HL-60 (cell line): ENCODE data around the gene FBXW9.

Experiments
- DNase-seq, 2 experiments: peaks; one replicate each; pipeline ENCODE4 v3.0.0-alpha.2; 2010 to 2020; ENCODE audit warnings: low read depth in 1 of 2, low spot score in 1 of 2
- H3K27ac ChIP-seq: fragments of 250-450 bp; sonication (Bioruptor Pico); replicated peaks from 2 replicates; pipeline ENCODE4 v1.5.1; 2020; ENCODE audit warnings: mild to moderate bottlenecking, moderate library complexity
- H3K27me3 ChIP-seq: fragments of 250-450 bp; sonication (Bioruptor Pico); 2 replicates; pipeline ENCODE4 v1.5.1; 2021; ENCODE audit warnings: mild to moderate bottlenecking, moderate library complexity; ENCODE audit not compliant: insufficient read depth, poor library complexity, severe bottlenecking
- H3K4me3 ChIP-seq: replicated peaks from 2 replicates; pipeline ENCODE4 v1.5.1; 2011; ENCODE audit warnings: mild to moderate bottlenecking, control low read depth, low read length; ENCODE audit not compliant: insufficient read depth
- GABPA ChIP-seq: IDR thresholded peaks from 2 replicates; pipeline ENCODE4 v1.6.1; 2012; ENCODE audit warnings: low read depth
- POLR2AphosphoS5 ChIP-seq: IDR thresholded peaks from 2 replicates; pipeline ENCODE4 v1.6.1; 2012; ENCODE audit warnings: low read depth
- SPI1 ChIP-seq: IDR thresholded peaks from 2 replicates; pipeline ENCODE4 v1.6.1; 2012; ENCODE audit warnings: low read depth, mild to moderate bottlenecking, borderline replicate concordance
- TF ChIP-seq, protein P1 (sequence below): IDR thresholded peaks from 2 replicates; pipeline ENCODE4 v1.6.1; 2012; ENCODE audit warnings: low read depth; ENCODE audit not compliant: insufficient replicate concordance
- TF ChIP-seq, protein P2 (sequence below): IDR thresholded peaks from one replicate; pipeline ENCODE4 v1.5.1; 2011; ENCODE audit warnings: low read length, control low read depth, inconsistent platforms; ENCODE audit not compliant: insufficient read depth

Gene FBXW9

DNA sequence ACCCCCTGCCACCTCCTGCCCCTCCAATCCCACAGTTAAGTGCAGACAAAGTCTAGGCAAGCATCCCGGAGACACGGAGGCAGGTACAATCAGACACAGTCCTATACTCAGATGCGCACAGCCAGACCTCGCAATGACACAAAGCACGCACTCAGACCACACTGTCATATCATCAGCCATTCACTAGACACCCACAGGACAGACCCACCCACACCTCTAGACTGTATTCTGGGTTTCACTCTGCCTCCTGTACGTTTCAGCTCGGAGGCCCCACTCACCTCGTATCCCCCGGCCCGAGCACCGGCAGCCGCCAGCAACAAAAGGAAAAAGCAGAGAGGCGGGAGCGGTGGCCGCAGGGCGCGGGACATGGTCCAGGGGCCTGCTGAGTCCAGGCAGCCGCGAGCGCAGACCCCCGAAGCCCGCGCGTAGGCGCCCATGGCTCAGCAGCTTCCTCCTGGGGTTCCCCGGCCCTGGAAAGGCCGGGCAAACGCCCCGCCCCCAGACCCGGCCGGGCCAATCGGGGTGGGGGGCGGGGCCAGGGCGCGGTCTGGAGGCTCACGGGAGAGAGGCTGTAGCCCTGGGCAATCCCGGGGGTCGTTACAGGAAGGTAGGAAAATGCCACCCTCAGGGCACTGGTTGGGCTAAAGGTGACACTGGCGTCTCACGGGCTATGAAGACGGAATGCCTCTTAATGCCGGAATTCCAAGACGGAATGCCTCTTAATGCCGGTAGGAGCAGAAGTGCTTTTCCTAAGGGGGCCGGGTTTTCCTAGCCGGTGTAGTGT is 30.0 kb downstream of the FBXW9 start, which contains the start of the genes MAN2B1 and WDR83:
TSS of gene MAN2B1 (minus strand) at position 478 of the 784 bp plus-strand sequence. CDS start at position 437, 41 bp downstream.
TSS of gene WDR83 (plus strand) at position 543 of the 784 bp plus-strand sequence. CDS start 2,984 bp downstream, outside the sequence.
- peak; percentile 67 to 72 for DNase-seq
- H3K4me3 ChIP-seq, result peak within 1 kb of the TSS; percentile 94
- H3K27ac ChIP-seq, result peak within 1 kb of the TSS; percentile 85
- TF ChIP-seq SPI1, result no peak
- 0 out of 2 replicates have a peak, but pooled peaks have one; percentile 8 for TF ChIP-seq POLR2AphosphoS5
- H3K27me3 ChIP-seq, result no peaks in the 10 kb centered on the region

DNA sequence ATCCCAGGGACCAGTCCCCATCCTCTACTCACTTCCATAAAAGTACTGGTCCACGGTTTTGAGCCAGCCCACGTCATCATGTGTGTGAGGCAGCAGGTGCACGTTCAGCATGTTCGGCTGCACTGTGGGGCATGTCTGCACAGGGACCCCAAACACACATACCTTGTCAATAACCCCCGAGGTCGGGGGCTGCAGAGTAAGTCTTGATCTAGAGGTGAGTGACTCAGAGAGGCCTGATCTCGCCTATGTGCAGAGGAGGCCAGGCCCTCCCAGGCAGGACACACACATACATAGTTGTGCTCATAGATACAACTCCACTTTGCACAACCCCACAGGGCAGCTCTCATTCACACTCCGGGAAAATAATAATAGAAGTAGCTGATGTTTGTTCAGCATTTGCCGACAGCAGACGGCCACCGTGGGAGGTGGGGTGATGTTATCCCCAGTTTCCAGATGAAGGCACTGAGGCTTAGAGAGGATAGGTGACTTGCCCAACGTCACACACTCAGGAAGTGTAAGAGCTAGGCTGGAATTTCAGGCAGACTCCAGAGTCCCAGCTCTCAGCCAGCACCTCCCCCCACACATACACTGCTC is 30.7 kb downstream of the FBXW9 start:
- Histone ChIP-seq H3K27ac (peak overlapping the region; percentile 85), H3K27me3 (no peaks in the 10 kb centered on the region), H3K4me3 (peak overlapping the region; percentile 94)
- TF ChIP-seq GABPA, result no peak
- 0 out of 2 replicates have a peak, but pooled peaks have one; percentile 24 for TF ChIP-seq POLR2AphosphoS5
- TF ChIP-seq SPI1, result no peak
- TF ChIP-seq, protein P1, sequence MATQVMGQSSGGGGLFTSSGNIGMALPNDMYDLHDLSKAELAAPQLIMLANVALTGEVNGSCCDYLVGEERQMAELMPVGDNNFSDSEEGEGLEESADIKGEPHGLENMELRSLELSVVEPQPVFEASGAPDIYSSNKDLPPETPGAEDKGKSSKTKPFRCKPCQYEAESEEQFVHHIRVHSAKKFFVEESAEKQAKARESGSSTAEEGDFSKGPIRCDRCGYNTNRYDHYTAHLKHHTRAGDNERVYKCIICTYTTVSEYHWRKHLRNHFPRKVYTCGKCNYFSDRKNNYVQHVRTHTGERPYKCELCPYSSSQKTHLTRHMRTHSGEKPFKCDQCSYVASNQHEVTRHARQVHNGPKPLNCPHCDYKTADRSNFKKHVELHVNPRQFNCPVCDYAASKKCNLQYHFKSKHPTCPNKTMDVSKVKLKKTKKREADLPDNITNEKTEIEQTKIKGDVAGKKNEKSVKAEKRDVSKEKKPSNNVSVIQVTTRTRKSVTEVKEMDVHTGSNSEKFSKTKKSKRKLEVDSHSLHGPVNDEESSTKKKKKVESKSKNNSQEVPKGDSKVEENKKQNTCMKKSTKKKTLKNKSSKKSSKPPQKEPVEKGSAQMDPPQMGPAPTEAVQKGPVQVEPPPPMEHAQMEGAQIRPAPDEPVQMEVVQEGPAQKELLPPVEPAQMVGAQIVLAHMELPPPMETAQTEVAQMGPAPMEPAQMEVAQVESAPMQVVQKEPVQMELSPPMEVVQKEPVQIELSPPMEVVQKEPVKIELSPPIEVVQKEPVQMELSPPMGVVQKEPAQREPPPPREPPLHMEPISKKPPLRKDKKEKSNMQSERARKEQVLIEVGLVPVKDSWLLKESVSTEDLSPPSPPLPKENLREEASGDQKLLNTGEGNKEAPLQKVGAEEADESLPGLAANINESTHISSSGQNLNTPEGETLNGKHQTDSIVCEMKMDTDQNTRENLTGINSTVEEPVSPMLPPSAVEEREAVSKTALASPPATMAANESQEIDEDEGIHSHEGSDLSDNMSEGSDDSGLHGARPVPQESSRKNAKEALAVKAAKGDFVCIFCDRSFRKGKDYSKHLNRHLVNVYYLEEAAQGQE, result no peak
- peak in 1 of 2 experiments; percentile 12 for DNase-seq

DNA sequence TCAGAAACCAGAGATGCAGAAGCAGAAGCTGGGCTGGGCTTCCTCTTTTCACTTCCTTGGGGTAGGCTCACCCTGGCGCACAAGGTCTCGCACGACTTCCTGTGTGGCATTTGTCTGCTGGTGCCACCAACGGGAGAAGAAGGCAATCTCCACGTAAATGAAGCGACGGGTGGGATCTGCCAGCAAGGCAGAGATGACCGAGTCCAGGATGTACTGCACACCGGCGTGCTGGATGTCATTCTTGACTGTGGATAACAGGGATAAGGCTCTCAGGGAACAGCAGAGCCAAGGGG is 31.2 kb downstream of the FBXW9 start:
- H3K27me3 ChIP-seq, result no peaks in the 10 kb centered on the region
- peak; percentile 100 for TF ChIP-seq SPI1
- TF ChIP-seq, protein P1, result no peak
- TF ChIP-seq, protein P2, sequence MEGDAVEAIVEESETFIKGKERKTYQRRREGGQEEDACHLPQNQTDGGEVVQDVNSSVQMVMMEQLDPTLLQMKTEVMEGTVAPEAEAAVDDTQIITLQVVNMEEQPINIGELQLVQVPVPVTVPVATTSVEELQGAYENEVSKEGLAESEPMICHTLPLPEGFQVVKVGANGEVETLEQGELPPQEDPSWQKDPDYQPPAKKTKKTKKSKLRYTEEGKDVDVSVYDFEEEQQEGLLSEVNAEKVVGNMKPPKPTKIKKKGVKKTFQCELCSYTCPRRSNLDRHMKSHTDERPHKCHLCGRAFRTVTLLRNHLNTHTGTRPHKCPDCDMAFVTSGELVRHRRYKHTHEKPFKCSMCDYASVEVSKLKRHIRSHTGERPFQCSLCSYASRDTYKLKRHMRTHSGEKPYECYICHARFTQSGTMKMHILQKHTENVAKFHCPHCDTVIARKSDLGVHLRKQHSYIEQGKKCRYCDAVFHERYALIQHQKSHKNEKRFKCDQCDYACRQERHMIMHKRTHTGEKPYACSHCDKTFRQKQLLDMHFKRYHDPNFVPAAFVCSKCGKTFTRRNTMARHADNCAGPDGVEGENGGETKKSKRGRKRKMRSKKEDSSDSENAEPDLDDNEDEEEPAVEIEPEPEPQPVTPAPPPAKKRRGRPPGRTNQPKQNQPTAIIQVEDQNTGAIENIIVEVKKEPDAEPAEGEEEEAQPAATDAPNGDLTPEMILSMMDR, result no peak
- TF ChIP-seq POLR2AphosphoS5, result peak; percentile 87
- TF ChIP-seq GABPA, result peak; percentile 87
- peak; percentile 83 to 98 for DNase-seq
- H3K27ac ChIP-seq, result peak overlapping the region; percentile 85
- peak overlapping the region; percentile 94 for H3K4me3 ChIP-seq

DNA sequence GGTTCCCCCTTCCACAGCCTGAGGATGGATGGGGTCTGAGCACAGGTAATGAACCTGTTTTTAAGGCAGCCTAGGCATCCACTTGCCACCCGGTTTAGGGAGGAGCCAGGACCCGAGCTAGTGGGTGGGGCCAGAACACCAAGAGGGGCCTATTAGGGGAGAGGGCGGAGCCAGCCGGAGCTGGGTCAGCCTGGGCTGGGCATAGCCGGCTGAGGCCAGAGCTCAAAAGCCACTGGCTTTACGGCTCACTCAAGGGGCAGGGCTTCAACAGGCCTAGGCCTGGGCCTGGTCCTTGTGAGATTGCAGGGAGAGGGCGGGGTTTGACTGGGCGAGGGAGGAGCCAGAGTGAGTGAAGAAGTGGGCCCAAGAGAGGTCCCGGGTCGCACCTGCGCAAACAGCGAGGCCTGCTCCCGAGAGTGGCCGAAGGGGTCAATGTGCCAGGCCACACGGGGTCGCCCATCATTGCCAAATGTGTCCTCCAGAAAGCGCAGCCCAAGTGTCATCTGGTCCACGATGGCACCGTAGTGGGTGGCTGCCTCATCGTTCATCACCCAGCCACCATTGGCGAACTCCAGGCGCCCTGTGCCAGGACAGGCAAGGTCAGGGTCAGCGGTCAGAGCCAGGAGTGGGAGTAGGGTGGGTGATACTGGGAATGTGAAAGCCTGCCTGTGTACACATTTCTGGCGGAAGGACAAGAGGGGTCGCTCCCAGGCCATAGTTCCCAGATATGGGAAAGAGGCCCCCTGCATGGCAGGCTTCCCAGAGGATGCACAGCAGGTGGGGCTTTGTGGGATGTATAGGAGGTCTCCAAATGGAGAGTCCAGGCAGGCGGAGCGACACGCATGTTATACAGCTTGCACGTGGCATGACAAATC is 31.8 kb downstream of the FBXW9 start:
- no peak for DNase-seq
- no peaks in the 10 kb centered on the region for H3K27me3 ChIP-seq
- TF ChIP-seq GABPA (no peak), SPI1 (no peak), POLR2AphosphoS5 (no peak)
- TF ChIP-seq, protein P2, result no peak
- TF ChIP-seq, protein P1, result no peak
- no peak overlapping the region for H3K4me3 ChIP-seq
- H3K27ac ChIP-seq, result peak overlapping the region; percentile 85
